SK-N-DZ (cell line): ENCODE measurements around the gene MALAT1.
A peak's percentile ranks its signal among the peaks of the same experiment; 100 is the strongest.

ENCODE experiments used
- DNase-seq: peaks from one replicate; pipeline ENCODE4 v3.0.0-alpha.2; 2015; ENCODE audit warnings: low spot score

The MALAT1 gene

DNA sequence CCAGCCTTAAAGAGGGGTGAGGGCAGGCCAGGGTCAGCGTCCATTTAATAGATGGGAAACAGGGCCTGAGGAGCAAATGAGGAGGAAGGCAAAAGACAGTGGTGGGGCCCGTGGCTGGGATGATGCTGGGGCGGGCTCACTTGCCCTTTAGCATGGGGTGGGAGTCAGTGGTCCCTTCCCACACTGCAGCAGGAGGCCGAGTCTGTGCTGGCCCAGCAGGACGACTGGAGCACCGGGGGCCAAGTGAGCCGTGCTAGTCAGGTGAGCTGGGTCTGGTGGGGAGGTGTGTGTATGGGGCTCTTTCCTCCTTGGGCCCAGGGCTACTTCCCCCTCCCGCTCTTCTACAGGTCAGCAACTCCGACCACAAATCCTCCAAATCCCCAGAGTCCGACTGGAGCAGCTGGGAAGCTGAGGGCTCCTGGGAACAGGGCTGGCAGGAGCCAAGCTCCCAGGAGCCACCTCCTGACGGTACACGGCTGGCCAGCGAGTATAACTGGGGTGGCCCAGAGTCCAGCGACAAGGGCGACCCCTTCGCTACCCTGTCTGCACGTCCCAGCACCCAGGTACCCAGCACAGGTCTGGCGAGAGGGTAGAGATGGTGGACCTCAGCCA lies 38.9 kb downstream of the MALAT1 start:
- no peak for DNase-seq

DNA sequence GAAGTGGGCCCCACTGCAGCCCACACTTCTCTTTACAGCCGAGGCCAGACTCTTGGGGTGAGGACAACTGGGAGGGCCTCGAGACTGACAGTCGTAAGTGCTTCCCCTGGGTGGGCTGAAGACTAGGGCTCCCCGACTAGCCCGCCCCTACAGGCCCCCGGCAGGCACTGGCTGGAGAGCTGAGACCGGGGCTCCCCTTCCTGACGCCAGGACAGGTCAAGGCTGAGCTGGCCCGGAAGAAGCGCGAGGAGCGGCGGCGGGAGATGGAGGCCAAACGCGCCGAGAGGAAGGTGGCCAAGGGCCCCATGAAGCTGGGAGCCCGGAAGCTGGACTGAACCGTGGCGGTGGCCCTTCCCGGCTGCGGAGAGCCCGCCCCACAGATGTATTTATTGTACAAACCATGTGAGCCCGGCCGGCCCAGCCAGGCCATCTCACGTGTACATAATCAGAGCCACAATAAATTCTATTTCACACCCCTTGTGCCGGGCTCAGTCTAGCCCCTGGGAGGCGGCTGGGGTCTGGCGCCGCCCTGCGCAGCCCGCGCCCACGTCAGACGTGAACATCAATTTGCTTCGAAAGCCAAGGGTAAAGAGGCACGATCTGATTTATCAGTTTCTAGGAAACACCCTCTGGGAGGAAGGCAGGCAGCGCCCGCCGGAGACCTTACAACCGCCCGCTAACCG lies 39.5 kb downstream of the MALAT1 start:
- DNase-seq: no peak

DNA sequence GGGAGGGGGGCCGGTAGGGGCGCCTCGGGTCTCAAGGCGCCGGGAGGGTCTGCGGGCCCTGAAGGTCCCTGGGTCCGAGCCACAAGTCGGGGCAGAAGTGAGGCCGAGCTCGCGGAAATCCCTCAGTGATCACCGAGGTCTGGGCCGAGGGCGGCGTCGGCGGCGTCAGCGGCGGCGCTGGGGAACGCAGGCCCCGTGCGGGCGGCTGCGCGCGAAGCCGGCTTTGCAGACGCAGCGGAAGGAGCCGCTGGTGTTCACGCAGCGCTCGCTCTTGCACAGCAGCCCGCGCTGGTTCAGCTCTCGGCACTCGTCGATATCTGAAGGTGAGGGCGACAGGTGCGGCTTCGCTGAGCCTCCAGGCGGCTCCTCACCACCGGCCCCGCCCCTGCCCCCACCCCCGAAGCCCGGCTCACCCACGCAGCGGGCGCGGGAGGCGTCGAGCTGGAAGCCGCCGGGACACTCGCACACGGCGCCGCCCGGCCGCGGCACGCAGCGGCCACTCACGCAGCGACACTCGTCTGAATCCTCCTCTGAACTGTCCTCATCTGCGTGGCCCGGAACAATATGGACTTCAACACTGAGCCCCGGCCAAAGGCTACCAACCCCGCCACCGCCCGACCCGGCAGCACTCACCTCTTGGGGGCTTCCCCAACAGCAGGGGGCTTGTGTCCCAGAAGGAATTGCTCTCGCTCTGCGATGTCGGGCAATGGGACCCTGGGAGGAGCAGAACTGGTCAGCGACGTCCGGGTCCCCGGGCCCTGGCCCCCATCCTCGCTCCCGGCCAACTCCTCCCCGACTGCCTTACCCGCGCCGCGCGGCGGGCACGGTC lies 40.3 kb downstream of the MALAT1 start:
- DNase-seq: no peak

DNA sequence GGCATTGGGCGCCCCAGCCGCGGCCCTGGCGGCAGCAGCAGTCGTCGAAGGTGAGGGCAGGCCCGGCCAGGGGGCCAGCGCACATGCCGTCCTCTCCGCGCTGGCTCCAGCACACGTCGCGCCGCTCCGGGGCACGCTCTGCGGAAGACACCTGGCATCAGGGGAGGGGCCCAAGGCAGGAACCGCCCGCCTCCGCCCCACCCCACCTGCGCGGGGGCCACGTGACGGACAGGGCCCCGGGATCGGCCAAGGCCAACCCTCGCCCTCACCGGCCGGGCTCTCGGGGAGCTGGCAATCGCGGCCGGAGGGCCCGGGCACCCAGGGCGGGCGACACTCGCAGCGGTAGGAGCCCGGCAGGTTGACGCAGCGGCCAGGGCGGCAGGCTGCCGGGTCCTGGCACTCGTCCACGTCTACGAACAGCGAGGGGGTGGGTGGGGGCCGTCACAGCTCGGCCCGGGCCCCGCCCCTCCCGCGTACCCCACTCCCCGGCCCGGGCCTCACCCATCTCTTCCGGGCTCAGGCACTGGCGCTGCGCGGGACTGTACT lies 41.0 kb downstream of the MALAT1 start:
- no peak for DNase-seq

GRCh38 chr11:65540290-65541092 lies 41.6 kb downstream of the MALAT1 start:
- peak; percentile 80 for DNase-seq

GRCh38 chr11:65541093-65541982 lies 42.5 kb downstream of the MALAT1 start:
- DNase-seq: no peak

GRCh38 chr11:65542738-65543390 lies 44.0 kb downstream of the MALAT1 start:
- no peak for DNase-seq

- DNase-seq: no peak
These were observed 47.0 kb downstream of the MALAT1 start for GRCh38 chr11:65545853-65546216.

- DNase-seq: peak; percentile 64
These were observed 47.5 kb downstream of the MALAT1 start for GRCh38 chr11:65546217-65546958.

- no peak for DNase-seq
These were observed 48.7 kb downstream of the MALAT1 start for GRCh38 chr11:65547446-65548125.

- DNase-seq: no peak
These were observed 49.5 kb downstream of the MALAT1 start for GRCh38 chr11:65548395-65548794.

DNA sequence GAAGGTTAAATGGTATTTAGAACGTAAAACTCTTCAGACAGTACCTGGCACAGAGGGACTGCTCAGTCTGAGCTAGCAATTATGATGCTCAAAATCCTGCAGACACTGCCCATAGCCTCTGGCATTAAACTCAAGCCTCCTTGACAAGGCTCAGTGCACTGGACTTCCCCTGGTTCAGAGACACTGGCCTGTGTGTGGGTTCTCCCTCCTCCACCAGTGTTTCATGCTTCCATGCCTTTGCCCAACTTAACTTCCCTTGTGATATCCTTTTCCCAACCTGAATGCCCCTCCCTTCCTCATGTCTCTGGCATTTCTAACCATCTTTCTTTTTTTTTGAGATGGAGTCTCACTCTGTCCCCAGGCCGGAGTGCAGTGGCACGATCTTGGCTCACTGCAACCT lies 50.3 kb downstream of the MALAT1 start:
- DNase-seq: no peak

- DNase-seq: peak; percentile 67
These were observed 52.9 kb downstream of the MALAT1 start for GRCh38 chr11:65551572-65552387.

- peak; percentile 30 for DNase-seq
These were observed 53.6 kb downstream of the MALAT1 start for GRCh38 chr11:65552388-65552951.

- peak; percentile 79 for DNase-seq
These were observed 54.6 kb downstream of the MALAT1 start for GRCh38 chr11:65553301-65554001.

- DNase-seq: no peak
These were observed 55.4 kb downstream of the MALAT1 start for GRCh38 chr11:65554057-65554818.
